ENCODE results near the gene ZCCHC8. TPM values are rescaled to one million over a fixed set of nuclear protein-coding genes. Genes with fewer than 3 reads are reported as not detected.
A peak's percentile ranks its signal among the peaks of the same experiment; 100 is the strongest.

ZCCHC8 gene
- total RNA-seq, 1 donor from 2014 or later, result 25.3 TPM

- H3K27me3 ChIP-seq (ENCODE audit: control insufficient read depth, insufficient read depth, low read length), result no peaks in the 10 kb centered on the region
- peak; percentile 56 for DNase-seq (ENCODE audit: low read depth)
- H3K36me3 ChIP-seq (ENCODE audit: control insufficient read depth, insufficient read depth, low read length), result no peaks in the 10 kb centered on the region
- TF ChIP-seq, protein P1, sequence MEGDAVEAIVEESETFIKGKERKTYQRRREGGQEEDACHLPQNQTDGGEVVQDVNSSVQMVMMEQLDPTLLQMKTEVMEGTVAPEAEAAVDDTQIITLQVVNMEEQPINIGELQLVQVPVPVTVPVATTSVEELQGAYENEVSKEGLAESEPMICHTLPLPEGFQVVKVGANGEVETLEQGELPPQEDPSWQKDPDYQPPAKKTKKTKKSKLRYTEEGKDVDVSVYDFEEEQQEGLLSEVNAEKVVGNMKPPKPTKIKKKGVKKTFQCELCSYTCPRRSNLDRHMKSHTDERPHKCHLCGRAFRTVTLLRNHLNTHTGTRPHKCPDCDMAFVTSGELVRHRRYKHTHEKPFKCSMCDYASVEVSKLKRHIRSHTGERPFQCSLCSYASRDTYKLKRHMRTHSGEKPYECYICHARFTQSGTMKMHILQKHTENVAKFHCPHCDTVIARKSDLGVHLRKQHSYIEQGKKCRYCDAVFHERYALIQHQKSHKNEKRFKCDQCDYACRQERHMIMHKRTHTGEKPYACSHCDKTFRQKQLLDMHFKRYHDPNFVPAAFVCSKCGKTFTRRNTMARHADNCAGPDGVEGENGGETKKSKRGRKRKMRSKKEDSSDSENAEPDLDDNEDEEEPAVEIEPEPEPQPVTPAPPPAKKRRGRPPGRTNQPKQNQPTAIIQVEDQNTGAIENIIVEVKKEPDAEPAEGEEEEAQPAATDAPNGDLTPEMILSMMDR (IDR thresholded peaks at IDR 0.05; ENCODE audit: insufficient read depth, low read length, poor library complexity, severe bottlenecking), result no peak
- no peak overlapping the region for H3K4me3 ChIP-seq (ENCODE audit: low read depth, low read length)
These were observed 41.5 kb downstream of the ZCCHC8 start for GRCh38 chr12:122459211-122459610.

DNA sequence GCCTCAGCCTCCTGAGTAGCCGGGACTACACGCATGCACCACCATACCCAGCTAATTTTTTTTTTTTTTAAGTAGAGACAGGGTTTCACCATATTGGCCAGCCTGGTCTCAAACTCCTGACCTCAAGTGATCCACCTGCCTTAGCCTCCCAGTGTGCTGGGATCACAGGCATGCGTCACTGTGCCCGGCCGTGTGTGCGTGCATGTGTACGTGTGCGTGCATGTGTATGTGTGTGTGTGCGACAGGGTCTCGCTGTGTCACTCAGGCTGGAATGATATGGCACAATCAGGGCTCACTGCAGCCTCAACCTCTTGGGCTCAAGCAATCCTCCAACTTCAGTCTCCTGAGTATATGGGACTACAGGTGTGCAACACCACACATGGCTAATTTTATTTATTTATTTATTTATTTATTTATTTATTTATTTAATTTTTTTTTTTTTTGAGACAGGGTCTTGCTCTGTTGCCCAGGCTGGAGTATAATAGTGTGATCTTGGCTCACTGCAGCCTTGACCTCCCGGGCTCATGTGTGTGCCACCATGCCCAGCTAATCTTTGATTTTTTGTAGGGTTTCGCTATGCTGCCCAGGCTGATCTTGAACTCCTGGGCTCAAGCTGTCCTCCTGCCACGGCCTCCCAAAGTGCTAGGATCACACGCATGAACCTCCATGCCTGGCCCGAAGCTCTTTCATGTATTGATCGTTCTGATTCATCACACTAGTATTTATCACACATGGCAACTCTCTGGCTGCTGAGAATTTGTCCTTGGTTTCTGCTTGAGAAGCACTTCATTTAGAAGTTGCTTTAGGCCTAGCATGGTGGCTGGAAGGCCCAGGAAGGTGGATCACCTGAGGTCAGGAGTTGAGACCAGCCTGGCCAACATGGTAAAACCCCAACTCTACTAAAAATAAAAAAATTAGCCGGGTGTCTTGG is 42.4 kb downstream of the ZCCHC8 start:
- TF ChIP-seq, protein P1 (IDR thresholded peaks at IDR 0.05; ENCODE audit: insufficient read depth, low read length, poor library complexity, severe bottlenecking), result no peak
- H3K36me3 ChIP-seq (ENCODE audit: control insufficient read depth, insufficient read depth, low read length), result no peaks in the 10 kb centered on the region
- H3K27me3 ChIP-seq (ENCODE audit: control insufficient read depth, insufficient read depth, low read length), result no peaks in the 10 kb centered on the region
- no peak for DNase-seq (ENCODE audit: low read depth)
- H3K4me3 ChIP-seq (ENCODE audit: low read depth, low read length), result no peak overlapping the region

- H3K36me3 ChIP-seq (ENCODE audit: control insufficient read depth, insufficient read depth, low read length), result no peaks in the 10 kb centered on the region
- DNase-seq (ENCODE audit: low read depth), result no peak
- H3K27me3 ChIP-seq (ENCODE audit: control insufficient read depth, insufficient read depth, low read length), result no peaks in the 10 kb centered on the region
- TF ChIP-seq, protein P1 (IDR thresholded peaks at IDR 0.05; ENCODE audit: insufficient read depth, low read length, poor library complexity, severe bottlenecking), result no peak
- no peak overlapping the region for H3K4me3 ChIP-seq (ENCODE audit: low read depth, low read length)
These were observed 43.1 kb downstream of the ZCCHC8 start for GRCh38 chr12:122457627-122458026.

- TF ChIP-seq, protein P1 (IDR thresholded peaks at IDR 0.05; ENCODE audit: insufficient read depth, low read length, poor library complexity, severe bottlenecking), result no peak
- H3K27me3 ChIP-seq (ENCODE audit: control insufficient read depth, insufficient read depth, low read length), result no peaks in the 10 kb centered on the region
- no peak overlapping the region for H3K4me3 ChIP-seq (ENCODE audit: low read depth, low read length)
- no peak for DNase-seq (ENCODE audit: low read depth)
- no peaks in the 10 kb centered on the region for H3K36me3 ChIP-seq (ENCODE audit: control insufficient read depth, insufficient read depth, low read length)
These were observed 46.0 kb downstream of the ZCCHC8 start for GRCh38 chr12:122454739-122455138.

GRCh38 chr12:122454250-122454721 is 46.4 kb downstream of the ZCCHC8 start:
- H3K27me3 ChIP-seq (ENCODE audit: control insufficient read depth, insufficient read depth, low read length), result no peaks in the 10 kb centered on the region
- DNase-seq (ENCODE audit: low read depth), result no peak
- H3K4me3 ChIP-seq (ENCODE audit: low read depth, low read length), result no peak overlapping the region
- TF ChIP-seq, protein P1 (IDR thresholded peaks at IDR 0.05; ENCODE audit: insufficient read depth, low read length, poor library complexity, severe bottlenecking), result no peak
- H3K36me3 ChIP-seq (ENCODE audit: control insufficient read depth, insufficient read depth, low read length), result no peaks in the 10 kb centered on the region
